ENCODE results near the gene MBTPS2. TPM values are rescaled to one million over a fixed set of nuclear protein-coding genes. Genes with fewer than 3 reads are reported as not detected.

Gene MBTPS2
- total and polyA plus RNA-seq, 9 of the 15 experiments (the other 6 are each of a cell fraction or from before 2014, with no cell fraction given), result 2.3 to 18.7 (median 4.0) TPM

GRCh38 chrX:21813612-21814368 lies 25.6 kb upstream of the MBTPS2 start:
- Histone ChIP-seq H3K79me2 (ENCODE audit: control insufficient read depth, insufficient read depth, low read length) (no peaks in the 10 kb centered on the region), H3K4me1 (replicated peaks in 1 of 2; ENCODE audit: control insufficient read depth in 2 of 2, insufficient read depth in 2 of 2, low read length in 2 of 2) (no peaks in the 10 kb centered on the region), H4K20me1 (replicated peaks; ENCODE audit: control insufficient read depth, insufficient read depth, low read length) (no peaks in the 10 kb centered on the region), H2AFZ (ENCODE audit: low read depth, low read length) (no peak overlapping the region), H3K27ac (ENCODE audit: extremely low read depth, low read depth, low read length) (no peak overlapping the region), H3K9me3 (replicated peaks; ENCODE audit: control insufficient read depth, insufficient read depth, low read depth, low read length) (no peaks in the 10 kb centered on the region), H3K27me3 (ENCODE audit: control insufficient read depth in 2 of 2, insufficient read depth in 2 of 2, low read length in 2 of 2) (no peaks in the 10 kb centered on the region), H3K4me2 (ENCODE audit: insufficient read depth, low read length) (no peak overlapping the region), H3K4me3 (no peak overlapping the region), H3K9ac (ENCODE audit: insufficient read depth in 1 of 2, low read depth in 2 of 2, low read length in 2 of 2) (no peak overlapping the region), H3K36me3 (ENCODE audit: control insufficient read depth, insufficient read depth, low read length) (no peaks in the 10 kb centered on the region), H3K9me1 (ENCODE audit: control insufficient read depth, insufficient read depth, low read length) (no peaks in the 10 kb centered on the region)
- DNase-seq (ENCODE audit: extremely low read depth in 1 of 4, low spot score in 3 of 4), result no peak
- intact Hi-C loops (cut with micrococcal nuclease), result no loop called here
- ChIA-PET CTCF (ENCODE audit: low intra/inter-chr PET ratio) (no interaction called here), POLR2A (interaction anchor here (0.7 to 0.9 kb wide), 2 partner anchors 9 to 11 kb away, joined by 3 read pairs; no protein-coding TSS in a partner anchor)
- no peak for ATAC-seq
- FAIRE-seq, result no peak
- BruUV-seq (replicated peaks), result no TSS peak
- in situ Hi-C loops (cut with MboI), result no loop called here
- TF ChIP-seq ZNF133 (CRISPR knock-in tag; IDR thresholded peaks at IDR 0.05) (no peak), DPF2 (IDR thresholded peaks at IDR 0.05) (no peak), PML (IDR thresholded peaks at IDR 0.05; ENCODE audit: low read length) (no peak), PHB (CRISPR knock-in tag; IDR thresholded peaks at IDR 0.05) (no peak), SFPQ (IDR thresholded peaks at IDR 0.05; ENCODE audit: low read depth, low read length) (no peak), MED1 (CRISPR knock-in tag; IDR thresholded peaks at IDR 0.05; ENCODE audit: borderline replicate concordance) (no peak), RUNX1 (IDR thresholded peaks at IDR 0.05; ENCODE audit: low read depth) (no peak), ARID3B (CRISPR knock-in tag; IDR thresholded peaks at IDR 0.05; ENCODE audit: borderline replicate concordance) (no peak), IFI16 (CRISPR knock-in tag; IDR thresholded peaks at IDR 0.05) (no peak), HIVEP1 (CRISPR knock-in tag; IDR thresholded peaks at IDR 0.05) (no peak), NFIX (CRISPR knock-in tag; IDR thresholded peaks at IDR 0.05; ENCODE audit: low read depth) (no peak), ZNF253 (CRISPR knock-in tag; conservative IDR thresholded peaks at IDR 0.05) (no peak), ETV1 (tag; conservative IDR thresholded peaks at IDR 0.05; ENCODE audit: low read depth) (no peak), RFX1 (IDR thresholded peaks at IDR 0.05) (no peak), ZFPM2 (CRISPR knock-in tag; IDR thresholded peaks at IDR 0.05) (no peak)

All from K562 (cell line).